HG03280 (cell line): ENCODE results near the gene DLGAP1.
"Not testable (repeated sequence)": the region's sequence is repeated elsewhere in the genome, so short reads cannot be mapped to it uniquely, and the experiment has no call there.

Source experiments
- ATAC-seq: cut with Tn5 transposase; IDR thresholded peaks from one replicate; pipeline ENCODE4 v1.9.1; 2021; ENCODE audit warnings: mild to moderate bottlenecking, moderate library complexity; ENCODE audit not compliant: unreplicated experiment

The DLGAP1 gene

DNA sequence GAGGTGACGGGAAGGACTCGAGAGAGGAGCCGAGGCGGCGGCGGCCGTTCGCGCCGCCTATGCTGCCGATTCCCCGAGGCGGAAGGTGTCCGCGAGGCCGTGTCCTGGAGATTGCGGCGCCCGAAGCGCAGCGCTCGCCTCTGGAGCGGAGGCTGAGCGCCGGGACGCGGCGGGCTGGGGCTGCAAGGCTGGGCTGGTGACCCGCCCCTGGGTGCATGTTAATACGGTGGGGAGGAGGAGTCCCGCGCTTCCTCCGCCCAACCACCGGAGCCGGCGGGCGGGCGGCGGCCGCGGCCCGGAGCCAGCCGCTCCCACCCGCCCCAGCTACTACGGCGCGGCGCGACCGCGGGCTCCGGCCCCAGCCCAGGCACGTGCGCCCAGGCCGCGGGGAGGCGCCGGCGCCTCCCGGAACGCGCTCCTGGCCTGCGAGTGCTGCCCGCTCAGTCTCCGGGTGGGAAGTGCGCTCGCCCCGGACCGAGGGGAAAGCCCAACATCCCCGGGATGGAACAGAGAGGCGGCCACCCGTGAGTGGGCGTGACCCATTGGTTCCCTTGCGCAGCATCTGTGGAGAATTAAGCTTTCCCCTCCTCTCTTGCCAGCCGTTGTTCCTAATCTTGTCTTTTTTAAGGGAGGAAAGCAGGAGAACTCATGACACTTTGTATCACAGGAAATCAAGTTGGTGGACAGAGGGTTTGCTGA is at the start of gene DLGAP1:
Gene DLGAP1, minus strand, starts transcription at position 195 of the 699 bp plus-strand sequence.
- ATAC-seq, result no peak

DNA sequence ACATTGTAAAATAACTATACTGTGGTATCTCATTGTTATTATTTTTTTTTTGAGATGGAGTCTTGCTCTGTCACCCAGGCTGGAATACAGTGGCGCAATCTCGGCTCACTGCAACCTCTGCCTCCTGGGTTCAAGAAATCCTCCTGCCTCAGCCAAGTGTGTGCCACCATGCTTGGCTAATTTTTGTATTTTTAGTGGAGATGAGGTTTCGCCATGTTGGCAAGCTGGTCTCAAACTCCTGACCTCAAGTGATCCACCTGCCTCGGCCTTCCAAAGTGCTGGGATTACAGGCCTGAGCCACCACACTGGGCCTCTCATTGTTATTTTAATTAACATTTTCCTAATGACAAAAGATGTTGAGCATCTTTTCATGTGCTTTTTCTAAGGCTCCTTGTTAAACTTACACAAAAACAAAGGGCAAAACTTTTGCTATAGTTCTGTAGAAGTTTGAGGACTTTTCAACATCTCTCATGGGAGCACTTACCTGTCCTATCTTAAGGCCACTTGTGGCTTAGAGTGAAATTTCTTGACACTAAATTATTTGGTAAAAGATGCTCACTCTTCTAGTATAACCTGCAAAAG is 39.7 kb upstream of the DLGAP1 start:
- ATAC-seq, result not testable (repeated sequence)

- ATAC-seq, result no peak
These were observed 13.4 kb upstream of the DLGAP1 start for GRCh38 chr18:4468511-4468910.

- no peak for ATAC-seq
These were observed 482 bp downstream of the DLGAP1 start for GRCh38 chr18:4454537-4455112.

GRCh38 chr18:4453874-4454536 is 1.1 kb downstream of the DLGAP1 start:
- ATAC-seq, result no peak

DNA sequence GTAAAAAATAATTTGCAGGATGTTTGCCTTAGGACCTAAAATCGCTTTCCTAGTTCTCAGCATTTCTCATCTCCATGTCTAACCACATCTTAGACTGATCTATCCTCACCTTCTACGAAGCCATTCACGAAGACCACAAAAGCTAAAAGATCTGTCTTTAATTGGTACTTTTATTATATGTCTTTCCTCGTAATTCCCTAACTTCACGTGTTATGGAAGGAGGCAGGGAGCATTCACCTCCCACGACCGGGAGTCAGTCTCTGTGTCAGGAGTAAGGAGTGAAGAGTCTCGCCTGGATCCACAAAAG is 1.6 kb downstream of the DLGAP1 start:
- ATAC-seq, result no peak

DNA sequence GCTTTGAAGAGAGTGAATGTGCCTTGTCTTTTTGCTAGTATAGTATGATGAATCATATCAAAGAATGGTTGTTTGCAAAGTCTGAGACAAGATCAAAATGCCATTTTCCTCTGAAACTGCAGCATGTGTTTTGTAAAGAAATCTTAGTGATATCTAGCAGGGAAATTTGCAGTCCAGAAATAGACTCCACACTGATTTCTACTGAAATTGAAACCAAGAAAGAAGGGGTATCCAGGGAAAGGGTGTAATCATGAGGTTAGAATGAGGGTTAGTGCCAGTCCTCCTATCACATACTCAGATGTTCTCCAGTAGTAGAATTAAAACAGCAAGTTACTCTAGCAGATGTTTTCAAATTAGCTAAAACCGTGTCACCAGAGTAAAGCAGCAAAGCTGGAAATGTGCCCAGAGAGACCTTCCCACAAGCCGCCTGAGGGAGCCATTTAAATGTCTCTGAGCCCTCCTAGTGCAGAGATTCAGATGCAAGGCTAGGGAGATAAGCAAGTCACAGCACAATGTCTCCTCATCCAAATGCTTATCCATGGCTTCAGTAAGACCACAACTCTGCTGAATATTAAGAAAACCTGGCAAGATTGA is 4.9 kb downstream of the DLGAP1 start:
- ATAC-seq, result no peak

GRCh38 chr18:4445902-4446301 is 9.2 kb downstream of the DLGAP1 start:
- no peak for ATAC-seq

GRCh38 chr18:4444306-4444705 is 10.8 kb downstream of the DLGAP1 start:
- ATAC-seq, result no peak

GRCh38 chr18:4441098-4441497 is 14.0 kb downstream of the DLGAP1 start:
- no peak for ATAC-seq

- ATAC-seq, result no peak
These were observed 16.2 kb downstream of the DLGAP1 start for GRCh38 chr18:4438938-4439337.

DNA sequence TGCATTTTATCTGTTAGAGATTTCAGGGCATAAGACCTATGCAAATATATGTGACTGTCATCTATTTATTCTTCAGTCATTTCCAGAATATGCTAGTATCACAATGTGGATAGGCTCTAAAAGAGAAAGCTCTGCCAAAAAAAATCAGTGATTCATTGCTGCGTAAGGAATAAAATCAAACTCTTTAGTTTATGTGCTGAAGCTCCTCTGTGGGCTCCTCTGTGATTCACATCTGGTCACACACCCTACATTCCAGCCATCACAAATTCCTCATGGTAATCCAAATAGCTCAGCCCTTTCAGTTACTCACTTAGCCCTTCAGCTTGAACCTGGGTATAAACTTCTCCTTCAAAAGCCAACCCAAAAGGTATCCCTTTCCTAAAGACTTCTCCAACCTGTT is 21.4 kb downstream of the DLGAP1 start:
- ATAC-seq, result no peak

DNA sequence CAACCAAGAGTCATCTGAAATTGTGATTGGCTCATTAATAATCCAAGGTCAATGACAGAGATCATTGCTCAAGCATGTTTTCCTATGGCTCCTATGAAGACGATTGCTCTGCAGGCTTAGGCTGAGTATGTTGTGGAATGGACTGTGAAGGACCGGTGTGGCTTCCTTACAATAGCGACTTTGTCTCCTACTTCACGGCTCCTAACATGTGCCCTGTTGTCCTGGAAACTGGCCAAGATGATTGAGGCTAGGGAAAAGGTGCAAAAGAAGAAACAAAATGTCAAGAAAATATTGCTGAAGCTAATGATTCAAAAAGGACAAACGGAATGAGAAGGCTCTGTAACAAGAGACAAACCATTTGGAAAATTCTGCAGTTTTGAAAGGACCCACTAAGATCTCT is 24.3 kb downstream of the DLGAP1 start:
- no peak for ATAC-seq

- ATAC-seq, result no peak
These were observed 37.4 kb downstream of the DLGAP1 start for GRCh38 chr18:4417714-4418113.

DNA sequence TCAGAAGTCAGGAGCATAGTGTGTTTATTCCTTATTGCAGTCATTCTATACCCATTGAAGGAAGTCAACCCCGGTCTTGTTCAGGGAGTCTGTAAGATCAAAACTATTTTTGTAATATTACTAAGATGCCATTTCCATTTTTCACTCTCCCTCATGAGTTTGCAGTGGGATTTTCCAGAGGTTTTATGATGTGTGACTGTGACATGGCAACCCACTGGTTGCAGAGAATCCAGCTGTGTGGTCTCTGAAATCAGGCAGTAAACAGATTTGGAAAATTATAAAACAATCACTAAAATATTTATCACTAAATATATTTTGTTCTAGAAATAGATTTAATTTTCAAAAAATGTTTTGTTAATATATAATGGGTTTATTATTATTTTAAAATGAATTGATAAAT is 38.1 kb downstream of the DLGAP1 start:
- ATAC-seq, result no peak

DNA sequence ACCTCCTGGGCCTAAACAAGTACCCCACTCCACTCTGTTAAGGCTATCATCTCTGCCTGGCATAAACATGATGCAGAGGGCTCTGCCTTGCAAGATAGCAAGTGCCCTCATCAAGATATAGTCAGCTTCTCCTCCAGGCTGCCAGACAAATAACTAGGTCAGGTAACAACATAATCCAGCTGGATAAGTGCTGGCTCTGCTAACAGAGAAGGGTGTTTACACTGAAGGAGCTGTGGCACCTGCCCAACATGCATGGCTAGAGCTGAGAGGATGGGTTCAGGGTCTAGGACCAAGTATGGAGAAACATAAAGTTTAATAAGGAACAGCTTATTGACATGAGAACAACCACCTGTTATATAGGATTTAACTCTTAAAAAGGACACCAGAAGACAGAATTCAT is 42.8 kb downstream of the DLGAP1 start:
- ATAC-seq, result no peak

- ATAC-seq, result no peak
These were observed 48.3 kb downstream of the DLGAP1 start for GRCh38 chr18:4406856-4407255.

- no peak for ATAC-seq
These were observed 49.1 kb downstream of the DLGAP1 start for GRCh38 chr18:4405965-4406364.

GRCh38 chr18:4403836-4404235 is 51.3 kb downstream of the DLGAP1 start:
- ATAC-seq, result no peak

GRCh38 chr18:4400911-4401310 is 54.2 kb downstream of the DLGAP1 start:
- no peak for ATAC-seq

GRCh38 chr18:4399929-4400328 is 55.2 kb downstream of the DLGAP1 start:
- ATAC-seq, result no peak

GRCh38 chr18:4394700-4395099 is 60.4 kb downstream of the DLGAP1 start:
- no peak for ATAC-seq
